Stimulated activated CD4-positive, alpha-beta T cell treated with anti-CD3 and anti-CD28 coated beads, Interleukin-2, amount 100 ng/mL, for 24 hours (primary cell): ENCODE measurements around the gene TPCN1.

Experiments
- DNase-seq, 2 donors: peaks; one replicate each; pipeline ENCODE4 v3.0.0-alpha.2; 2020

Gene TPCN1

DNA sequence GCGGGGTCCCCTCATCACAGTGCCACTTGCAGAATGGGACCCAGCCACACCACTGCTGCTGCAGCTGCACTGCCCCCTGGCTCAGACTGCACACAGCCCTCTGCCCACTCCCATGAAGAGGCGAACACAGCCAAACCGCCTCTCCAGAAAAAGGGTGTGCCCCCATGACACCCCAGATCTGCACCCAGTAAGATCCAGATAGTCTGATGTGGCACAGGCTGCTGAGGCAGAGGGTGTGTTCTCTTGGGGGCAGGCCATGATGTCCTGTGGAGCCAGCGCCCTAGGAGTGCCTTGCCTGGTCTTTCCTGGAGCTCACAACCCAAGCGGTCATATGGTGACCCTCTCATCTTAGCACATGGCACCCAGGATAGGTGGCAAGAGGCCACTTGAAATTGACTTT is 69.2 kb downstream of the TPCN1 start:
- no peak for DNase-seq

DNA sequence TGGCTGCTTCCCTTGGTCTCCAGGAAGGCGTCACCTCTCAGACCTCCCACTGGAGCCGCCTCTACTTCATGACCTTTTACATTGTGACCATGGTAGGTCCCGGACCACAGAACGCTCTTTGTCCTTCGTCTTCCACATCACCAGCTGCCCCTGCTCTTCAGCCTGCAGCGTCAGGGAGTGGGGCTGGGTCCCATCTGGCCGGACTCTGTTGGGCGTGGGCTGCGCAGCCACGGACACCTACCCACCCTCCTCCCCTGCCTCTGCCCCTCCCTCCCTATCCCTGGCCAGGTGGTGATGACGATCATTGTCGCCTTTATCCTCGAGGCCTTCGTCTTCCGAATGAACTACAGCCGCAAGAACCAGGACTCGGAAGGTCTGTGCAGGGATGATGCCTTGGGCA is 70.3 kb downstream of the TPCN1 start:
- no peak for DNase-seq

DNA sequence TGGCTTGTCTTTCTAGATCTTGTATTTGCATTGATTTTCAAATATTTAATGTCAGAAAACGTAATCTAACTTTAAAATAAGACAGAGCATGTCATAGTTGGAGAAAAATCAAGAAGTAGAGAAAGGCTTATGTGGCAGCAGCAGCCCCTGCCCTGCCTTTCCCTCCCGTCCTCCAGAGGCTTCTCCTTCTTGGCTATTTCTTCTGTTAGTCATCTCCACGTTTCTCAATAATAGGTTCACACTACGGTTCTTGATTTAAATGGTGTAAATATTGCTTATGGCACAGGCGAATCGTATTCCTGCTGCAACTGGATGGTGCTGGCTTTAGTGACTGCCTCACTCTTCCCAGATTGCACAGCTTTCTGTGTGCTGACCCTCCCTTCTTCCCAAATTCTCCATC is 70.8 kb downstream of the TPCN1 start:
- no peak for DNase-seq

DNA sequence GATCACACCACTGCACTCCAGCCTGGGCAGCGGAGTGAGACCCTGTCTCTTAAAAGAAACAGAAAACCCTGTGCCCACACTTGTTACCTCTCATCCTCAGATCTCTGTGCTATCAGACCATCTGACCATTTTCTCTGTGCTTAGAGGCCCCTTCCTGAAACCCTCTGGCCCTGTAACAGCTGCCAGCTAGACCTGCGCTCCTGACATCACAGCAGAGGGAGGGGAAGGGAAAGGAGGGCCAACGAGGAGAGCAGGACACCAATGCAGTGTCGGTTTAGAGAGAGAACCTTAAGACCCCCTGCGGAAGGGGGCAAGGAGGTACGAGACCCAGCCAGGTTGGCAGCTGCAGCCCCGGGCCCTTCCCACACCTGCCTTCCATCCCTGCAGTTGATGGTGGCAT is 71.3 kb downstream of the TPCN1 start:
- no peak for DNase-seq

DNA sequence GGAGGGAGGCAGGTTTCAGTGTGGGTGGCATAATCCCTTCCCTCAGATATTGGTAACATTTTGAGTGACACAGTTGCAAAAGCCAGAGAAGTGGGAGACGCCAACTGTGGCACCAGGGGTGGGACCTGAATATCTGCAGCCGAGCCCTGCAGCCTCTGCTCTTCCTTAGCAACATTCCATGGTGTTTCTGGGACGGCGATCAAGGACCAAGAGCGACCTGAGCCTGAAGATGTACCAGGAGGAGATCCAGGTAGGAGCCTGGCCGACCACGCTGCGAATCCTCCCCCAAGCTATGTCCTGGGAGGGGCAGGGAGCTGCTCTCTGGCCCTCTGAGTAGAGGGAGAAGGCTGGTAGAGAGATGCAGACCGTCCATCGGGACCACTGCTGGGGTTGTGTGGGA is 71.8 kb downstream of the TPCN1 start:
- DNase-seq = no peak

DNA sequence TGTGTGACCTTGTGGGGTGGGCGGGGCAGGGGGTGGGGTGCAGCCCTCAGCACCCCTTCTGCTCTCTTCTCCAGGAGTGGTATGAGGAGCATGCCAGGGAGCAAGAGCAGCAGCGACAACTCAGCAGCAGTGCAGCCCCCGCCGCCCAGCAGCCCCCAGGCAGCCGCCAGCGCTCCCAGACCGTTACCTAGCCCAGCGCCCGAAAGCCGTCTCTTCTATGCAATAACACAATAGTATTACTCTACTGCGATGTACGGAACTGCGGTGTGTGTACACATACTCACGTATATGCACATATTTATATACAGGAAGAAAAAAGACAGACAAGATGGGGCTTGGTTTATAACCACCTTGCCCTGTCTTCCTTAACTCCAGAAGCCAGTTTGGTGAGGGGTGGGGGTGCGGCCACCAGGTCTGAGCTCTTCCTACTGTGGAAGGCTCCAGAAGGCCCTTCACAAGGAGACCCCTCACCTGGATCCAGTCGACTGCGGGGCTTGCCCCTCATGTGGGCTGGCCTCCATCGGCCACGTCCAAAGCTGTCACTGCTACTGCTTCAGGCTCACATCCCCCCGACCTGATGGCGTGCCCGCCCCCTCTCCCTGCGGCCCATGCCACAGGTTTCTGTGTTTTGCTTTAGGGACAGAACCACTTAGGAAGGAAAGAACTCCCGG is 74.8 kb downstream of the TPCN1 start:
- DNase-seq = no peak

DNA sequence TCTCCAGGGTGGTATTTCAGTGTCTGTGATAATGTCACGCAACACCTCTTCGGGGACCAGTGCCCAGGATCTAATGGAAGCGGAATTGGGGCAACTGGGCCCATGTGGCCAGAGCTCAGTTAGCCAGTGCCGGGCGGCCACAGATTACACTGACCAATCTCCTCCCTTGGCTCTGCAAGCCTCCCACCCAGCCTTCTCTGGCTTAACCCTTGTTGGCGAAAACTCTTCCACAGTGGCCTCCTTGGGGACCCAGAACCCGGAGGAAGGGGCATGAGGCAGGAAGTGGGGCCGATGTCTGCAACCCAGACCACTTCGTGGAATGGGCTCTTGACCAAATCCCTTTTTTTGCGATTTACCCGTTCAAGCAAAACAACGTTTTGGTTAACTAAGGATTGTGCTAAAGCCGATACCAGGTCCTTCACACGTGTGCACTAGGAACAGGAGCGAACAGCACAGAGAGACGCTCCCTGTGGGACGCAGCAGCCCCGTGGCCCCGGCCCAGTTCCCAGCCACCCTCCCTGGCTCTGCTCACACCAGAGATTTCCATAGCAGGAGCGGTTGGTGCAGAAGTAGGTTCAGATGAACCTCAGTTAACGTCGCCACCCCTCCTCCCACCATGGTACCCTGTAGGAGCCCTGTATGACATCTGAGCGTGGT is 75.4 kb downstream of the TPCN1 start:
- no peak for DNase-seq

DNA sequence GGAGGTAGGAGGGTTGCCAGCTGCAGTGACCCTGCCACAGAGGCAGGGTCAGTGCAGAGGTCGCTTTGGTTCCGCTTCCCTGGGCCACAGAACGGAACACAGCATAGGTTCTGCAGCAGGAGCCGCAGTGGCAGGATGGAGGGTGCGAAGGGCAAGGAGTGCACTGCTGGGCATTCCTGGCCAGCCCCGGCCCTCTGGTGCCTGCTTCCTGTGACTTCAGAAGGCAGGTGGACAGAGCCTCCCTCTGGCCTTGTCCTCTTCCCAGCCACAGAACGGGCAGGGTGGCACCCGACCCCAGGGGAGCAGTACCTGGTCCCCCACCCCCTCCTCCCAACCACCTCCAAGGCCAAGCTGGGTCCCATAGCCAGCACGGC is 75.9 kb downstream of the TPCN1 start:
- DNase-seq = no peak

DNA sequence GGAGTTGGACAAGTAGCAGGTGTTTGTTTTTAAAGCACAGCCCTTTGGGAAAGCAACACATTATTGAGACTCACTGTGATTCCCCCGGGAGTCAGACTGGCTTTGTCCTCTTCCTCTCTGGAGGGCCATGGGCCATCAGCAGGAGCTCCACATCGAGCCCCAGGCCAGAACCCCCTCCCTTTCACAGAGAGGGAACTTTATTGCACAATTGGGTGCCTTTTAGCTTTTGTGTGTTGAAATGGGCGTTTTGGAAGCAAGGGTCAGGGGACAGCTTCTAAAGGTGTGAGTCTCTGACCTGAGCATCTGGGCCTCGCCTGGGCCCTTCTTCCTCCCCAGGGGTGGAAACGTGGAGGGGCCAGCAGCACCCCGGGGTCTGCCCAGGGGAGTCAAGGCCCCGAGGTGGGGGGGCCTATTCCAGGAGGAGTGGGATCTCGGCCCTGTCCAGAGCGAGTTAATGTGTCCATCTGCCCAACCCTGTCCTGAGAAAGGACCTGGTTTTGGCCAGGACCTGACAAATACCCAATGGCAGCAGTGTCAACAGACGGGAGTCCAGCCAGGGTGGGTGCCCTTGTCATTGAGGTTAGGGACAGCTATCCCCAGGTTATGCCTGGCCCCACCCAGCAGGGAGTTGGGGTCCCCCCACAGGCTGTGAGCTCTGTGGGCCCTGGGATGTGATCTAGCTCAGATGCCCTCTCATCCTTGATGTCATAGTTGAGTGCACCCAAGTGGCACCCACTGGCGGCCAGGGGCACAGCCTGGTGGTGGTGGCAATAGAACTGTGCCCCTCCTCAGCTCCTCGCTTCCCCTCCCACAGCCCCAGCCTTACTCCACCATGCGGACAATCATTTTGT is 76.6 kb downstream of the TPCN1 start:
- no peak for DNase-seq

DNA sequence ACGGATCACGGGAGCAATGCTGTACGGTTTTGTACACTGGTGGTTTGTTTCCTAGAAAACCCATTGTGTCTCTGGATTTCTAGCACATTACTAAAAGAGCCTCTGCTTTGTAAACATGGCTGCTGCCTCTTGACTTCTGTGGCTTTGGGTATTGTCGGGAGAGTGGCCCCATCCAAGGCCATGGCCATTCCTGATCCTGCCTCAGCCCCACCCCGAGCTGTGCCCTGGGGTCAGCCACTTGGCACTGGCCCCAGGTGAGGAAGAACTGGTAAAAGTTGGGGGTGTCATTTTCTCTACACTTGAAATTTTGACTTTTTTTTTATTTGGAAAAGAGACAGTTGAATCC is 77.2 kb downstream of the TPCN1 start:
- no peak for DNase-seq

DNA sequence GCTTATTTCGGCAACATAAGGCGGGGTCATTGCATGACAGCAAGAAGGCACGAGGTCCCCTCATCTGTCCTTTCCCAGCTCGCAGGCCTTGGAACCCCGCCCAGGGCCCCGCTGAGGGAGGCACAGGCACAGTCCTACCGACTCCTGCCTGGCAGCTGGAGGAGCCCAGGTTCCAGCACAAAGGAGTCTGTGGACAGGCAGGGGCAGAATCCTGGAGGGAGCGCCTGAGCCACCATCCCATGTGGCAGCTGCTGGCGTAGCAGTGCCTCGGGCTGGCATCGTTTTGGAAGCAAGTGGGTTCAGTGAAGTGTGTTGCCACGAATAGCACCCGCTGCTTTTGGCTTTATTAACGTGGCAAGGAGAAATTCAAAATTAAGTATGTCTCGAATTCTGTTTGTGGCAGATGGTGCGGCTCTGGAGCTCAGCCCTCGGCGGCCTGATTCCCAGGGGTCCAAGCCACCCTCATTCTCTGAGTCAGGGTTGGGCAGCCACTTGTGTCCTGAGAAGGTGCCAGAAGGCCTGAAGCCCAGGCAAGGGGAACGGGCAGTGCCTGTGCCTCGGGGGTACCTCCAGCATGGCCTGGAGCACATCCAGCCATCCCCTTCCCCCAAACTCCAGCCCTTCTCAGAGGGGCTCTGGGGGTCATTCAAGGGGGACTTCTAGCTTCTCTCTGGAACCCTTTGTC is 77.7 kb downstream of the TPCN1 start:
- DNase-seq = no peak

DNA sequence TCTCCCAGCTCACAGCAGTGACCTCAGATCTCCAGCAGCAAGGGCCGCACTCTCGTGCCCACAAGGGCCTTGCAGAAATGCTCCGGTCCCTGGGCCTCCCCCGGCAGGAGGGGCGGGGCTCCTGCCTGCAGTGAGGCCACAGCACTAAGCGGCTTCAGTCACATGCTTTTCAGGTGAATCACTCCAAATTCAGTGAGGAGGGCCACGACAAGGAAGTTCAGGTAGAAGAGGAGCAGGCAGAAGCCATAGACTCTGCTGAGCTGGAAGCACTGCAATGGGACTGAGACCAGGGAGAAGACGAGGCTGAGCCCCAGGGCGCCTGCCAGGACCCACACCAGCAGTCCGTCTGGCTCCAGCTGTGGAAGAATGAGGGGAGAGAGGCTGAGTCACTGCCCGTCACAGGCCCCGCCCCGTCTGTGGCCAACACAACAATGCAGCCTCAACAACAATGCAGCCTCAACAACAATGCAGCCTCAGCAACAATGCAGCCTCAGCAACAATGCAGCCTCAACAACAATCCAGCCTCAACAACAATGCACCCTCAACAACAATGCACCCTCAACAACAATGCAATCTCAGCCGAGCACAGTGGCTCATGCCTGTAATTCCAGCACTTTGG is 78.5 kb downstream of the TPCN1 start:
- DNase-seq = no peak

DNA sequence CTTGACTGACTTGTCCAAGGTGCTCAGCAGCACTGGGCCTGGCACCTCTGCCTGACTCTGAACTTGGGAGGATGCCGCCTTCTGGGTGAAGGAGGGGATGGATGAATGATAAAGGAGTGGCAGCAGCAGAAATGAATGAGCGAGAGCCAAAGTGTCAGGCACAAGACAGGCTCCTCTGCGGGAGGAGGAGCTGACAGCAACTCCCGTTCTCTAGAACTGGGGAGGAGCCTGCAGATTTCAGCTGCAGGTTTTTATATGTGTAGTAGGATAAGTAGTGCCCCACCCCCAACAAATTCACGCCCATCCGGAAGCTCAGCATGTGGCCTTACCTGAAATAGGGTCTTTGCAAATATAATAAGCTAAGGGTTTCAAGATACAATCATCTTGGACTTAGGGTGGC is 80.5 kb downstream of the TPCN1 start:
- no peak for DNase-seq

DNA sequence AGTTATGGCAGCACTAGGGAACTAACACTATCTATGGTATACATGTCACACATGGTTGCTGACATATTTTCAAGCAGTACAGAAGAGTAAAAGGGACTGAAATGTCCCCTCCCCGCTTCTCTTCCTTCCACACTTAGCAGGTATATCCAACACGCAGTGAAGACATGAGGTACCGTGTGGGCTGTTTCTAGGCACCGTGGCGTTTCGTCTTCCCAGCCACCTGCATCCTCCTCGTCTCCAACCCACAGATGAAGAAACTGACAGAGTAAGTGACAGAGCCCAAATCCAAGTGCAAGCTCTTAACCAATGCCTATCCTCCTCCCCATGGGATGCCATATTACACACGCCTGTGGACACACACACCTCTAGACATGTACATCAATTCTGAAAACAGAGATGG is 81.2 kb downstream of the TPCN1 start:
- no peak for DNase-seq

DNA sequence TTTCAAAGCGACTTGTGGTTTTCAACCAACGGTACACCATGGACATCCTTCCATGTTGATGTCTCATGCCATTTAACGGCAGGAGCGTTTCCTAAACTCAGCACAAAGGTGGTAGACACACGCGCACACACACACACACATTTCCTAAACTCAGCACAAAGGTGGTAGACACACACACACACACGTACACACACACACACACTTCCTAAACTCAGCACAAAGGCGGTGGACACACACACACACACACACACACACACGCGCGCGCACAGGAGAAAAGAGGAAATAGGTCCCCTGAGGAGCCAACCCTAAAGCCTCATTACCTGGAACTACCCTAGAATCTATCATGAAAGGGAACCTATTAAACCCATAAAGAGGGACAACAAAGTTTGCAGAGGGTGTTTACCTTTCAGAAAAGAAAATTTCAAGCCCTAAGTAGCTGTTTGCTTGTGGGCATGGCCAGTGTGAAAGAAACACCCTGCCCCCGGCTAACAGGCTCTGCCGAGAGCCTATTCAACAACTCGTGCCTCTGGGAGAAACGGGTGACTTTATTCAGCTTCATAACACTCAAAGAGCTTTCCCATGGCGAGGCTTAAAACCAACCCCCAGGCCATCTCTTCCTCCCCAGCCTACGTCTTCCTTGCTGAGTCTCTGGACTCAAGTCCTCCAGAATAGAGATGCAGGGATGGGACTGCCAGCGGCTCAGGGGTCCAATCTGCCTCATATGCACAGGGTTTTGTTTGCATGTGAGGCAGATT is 81.8 kb downstream of the TPCN1 start:
- no peak for DNase-seq

DNA sequence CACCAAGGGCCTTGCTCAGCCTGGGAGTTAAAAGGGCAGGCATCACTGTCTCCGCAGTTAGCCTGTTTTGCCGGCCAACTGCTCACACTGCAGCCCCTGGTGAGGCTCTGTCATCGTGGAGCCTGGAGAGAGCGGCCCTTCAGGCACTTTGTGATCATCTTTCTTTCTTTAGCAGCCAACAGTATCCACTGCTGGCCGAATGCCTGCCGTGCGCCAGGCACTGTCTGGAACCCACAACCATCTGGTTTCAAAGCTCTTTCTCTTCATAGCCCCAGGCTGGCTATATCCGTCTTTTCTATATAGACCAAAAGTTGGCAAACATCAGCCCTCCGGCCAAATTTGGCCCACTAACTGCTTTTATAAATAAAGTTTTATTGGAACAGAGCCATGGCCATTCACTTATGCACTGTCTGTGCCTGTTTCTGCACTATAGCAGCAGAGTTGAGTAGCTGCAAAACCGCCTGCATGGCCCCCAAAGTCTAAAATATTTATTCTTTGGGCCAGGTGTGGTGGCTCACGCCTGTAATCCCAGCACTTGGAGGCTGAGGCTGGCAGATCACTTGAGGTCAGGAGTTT is 84.1 kb downstream of the TPCN1 start:
- DNase-seq = no peak

DNA sequence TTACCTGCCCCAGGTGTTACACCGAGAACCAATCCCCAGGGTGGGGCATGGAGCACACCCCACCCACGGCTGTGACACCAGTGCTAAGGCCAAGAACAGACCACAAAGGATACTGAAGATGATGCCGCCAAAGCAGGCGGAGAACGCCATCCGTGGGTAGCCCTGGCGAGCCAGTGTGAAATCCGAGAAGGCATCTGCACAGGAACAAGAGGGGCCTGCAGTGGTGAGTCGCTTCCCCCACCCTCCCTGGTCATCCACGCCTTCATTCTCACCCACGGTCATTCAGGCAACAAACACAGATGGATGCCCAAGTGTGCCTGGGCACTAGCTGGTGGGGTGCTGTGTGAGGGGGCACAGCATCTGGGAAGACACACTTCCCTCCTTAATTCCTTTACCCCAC is 85.1 kb downstream of the TPCN1 start:
- no peak for DNase-seq

DNA sequence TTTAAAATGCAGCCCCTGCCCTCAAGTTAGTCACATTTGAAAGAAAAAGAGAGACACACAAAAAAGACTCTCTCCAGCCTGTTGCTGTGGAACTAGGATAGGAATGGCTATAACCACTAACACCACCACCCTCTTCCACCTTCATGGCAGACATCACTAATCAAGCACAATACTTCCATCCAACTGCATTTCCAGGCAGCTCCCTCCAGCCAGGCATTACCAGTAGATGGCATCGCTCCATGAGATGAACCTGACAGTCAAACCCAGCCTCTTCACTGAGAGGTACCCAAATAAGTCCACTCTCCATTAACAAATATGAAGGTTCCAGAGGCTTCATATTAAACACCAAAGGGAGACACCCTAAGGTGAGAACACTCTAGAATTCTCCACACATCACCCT is 89.2 kb downstream of the TPCN1 start:
- no peak for DNase-seq

DNA sequence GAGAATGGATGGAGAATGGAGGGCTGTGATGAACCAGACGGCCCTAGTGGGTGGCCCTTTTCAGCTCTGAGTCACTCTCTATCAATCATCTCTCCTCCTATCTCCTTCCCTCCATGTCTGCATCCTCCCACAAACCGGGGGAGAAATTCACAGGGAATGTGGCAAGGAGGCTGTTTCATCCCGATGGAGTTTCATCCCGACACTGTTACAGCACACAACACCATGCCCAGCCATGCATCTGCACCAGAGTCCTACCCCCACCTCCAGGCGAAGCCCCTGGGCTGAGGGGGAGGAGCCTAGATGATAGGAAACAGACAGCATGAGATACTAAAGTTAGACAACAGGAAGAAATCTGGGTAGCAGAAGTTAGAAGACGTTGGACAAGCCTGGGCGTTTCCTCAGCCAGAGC is 92.9 kb downstream of the TPCN1 start:
- DNase-seq = no peak

DNA sequence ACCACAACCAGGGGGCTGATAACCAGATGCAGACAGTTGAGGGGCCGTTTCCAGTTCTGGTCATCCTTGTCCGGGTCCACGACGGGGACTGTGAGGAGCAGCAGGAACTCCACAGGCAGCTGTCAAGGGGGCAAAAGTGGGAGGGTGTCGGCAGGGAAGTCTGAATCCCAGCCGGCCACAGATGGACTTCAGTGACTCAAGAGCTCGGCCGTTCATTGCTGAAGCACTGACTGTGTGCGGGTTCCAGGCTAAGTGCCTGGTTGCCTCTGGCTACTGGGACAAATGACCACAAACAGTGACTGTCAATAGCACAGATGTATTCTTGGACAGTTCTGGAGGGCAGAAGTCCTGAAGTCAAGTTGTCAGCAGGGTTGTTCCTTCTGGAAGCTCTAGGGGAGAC is 94.1 kb downstream of the TPCN1 start:
- DNase-seq = no peak

DNA sequence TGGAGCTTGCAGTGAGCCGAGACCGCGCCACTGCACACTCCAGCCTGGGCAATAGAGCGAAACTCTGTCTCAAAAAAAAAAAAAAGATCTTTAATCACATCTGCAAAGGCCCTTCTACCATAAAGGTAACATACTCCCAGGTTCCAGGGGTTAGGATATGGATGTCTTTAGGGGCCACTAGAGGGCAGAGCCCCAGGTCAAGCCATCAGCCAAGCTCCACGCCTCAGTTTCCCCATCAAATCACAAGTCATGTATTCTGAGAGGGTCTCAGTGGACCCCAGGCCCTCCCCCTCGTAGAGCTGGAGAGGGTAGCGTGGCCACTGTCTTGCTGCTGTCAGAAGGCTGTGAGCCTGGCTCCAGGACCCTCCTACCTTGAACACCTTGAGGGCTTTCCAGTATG is 94.9 kb downstream of the TPCN1 start:
- DNase-seq = no peak

DNA sequence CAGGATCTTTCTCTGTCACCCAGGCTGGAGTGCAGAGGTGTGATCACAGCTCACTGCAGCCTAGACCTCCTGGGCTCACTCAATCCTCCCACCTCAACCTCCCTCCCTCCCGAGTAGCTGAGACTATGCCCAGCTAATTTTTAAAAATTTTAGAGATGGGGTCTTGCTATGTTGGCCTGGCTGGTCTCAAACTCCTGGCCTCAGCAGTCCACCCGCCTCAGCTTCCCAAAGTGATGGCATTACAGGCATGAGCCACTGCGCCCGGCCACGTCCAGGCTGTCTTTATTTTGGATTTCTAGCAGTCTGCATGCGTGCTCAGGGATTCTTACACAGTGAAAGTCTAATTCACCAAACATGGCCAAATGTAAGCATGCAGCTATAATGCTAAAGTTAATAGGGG is 95.9 kb downstream of the TPCN1 start:
- no peak for DNase-seq
